Activated T-helper 1 cell treated with anti-CD3 and anti-CD28 coated beads, Interleukin-2, amount 50 U/mL, for 16 hours (primary cell): ENCODE measurements around the gene HLA-DQA1.
"Not testable (repeated sequence)": the region's sequence is repeated elsewhere in the genome, so short reads cannot be mapped to it uniquely, and the experiment has no call there.

Source experiments
- DNase-seq, 2 donors: peaks; one replicate each; pipeline ENCODE4 v3.0.0-alpha.2; 2020; ENCODE audit warnings: low read depth in 1 of 2, low spot score in 1 of 2

The HLA-DQA1 gene

DNA sequence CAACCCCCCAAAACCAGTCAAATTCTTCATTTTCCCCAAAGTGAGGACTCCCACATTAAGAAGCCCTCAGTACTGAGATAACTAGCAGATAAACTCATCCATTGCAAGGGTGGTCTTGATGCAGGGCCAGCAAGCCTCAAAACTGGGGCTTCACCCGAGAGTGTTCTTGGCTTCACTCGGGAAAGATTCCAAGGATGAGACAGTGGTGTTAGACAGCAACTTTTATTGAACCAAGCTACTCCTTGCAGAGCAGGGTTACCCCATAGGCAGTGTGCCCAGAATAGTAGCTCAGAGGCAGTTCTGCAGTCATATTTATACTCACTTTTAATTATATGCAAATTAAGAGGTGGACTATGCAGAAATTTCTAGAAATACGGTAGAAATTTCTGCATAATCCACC, 15.8 kb upstream of the HLA-DQA1 start:
- DNase-seq: no peak

DNA sequence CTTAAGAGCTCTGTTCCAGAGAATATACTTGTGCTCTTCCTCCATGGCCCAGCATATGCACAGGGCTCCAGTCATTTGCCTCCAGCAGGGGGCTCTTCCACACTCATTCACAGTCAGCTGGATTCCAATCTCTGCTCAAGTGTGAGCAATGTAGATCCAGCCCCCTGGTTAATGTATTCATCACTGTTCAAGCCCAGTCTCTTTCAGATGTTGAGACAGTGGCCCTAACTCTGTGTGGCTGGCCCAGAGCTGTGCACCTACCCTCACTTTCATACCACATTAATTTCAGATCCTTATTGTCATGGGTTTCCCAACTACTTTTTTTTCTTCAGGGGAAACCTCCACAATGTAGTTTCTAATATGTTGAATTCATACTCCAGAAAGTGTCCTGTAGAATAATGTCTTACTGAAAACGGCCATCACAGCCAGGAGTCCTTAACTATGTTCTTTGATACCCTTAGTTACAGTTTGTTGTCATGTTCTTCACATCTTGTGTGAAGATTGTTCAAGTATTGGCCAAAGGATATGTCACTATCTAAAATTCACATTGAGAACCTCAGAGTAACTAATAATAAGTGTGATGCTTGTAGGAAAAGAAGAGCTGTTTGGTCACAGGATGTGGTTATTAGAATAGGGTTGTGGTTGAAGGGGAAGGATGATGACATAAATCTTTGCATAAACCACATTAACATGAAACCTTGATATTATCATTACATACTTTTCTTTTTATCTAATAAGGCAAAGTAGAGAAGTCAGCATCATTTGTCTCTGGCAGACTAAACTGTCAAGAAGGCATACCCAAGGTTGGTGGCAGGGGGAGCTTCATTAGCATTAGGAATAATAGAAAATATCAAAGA, 14.4 kb upstream of the HLA-DQA1 start:
- DNase-seq: no peak

DNA sequence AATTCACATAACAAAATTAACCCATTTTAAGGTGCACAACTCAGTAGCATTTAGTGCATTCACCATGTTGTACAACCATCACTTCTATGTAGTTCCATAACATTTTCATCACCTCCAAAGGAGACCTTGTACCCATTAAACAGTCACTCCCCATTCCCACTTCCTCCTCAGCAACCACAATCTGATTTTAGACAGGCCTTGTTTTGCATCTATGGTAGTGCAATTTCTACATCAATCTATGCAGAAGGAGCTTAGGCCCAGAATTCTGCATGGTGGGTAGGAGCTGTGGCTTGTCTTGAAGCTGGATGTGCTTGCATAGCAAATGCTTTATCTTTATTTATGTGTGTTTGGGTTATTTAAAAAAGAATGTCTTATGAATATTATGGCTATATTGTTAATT, 13.5 kb upstream of the HLA-DQA1 start:
- DNase-seq: no peak

GRCh38 chr6:32624565-32624964, 12.6 kb upstream of the HLA-DQA1 start:
- no peak for DNase-seq

DNA sequence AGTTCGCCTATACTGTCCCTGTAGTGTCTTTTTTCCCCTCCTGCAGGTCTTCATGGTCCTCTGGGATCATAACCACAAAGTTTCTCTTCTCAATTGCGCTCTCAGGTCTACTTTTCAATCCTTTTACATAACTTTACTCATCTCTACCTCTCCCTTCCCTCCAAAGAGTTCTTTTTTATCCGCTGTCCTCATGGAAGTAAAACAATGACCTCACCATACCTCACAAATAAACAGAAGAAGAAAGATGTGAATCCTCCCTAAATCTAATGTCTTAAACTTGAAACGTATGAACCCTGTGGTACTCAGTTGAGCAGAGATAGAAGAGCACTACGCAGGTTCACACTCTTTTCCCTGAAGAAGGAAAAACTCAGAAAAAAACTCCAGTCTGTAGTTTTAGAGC, 12.1 kb upstream of the HLA-DQA1 start:
- no peak for DNase-seq

GRCh38 chr6:32627249-32627648, 10.0 kb upstream of the HLA-DQA1 start:
- no peak for DNase-seq

DNA sequence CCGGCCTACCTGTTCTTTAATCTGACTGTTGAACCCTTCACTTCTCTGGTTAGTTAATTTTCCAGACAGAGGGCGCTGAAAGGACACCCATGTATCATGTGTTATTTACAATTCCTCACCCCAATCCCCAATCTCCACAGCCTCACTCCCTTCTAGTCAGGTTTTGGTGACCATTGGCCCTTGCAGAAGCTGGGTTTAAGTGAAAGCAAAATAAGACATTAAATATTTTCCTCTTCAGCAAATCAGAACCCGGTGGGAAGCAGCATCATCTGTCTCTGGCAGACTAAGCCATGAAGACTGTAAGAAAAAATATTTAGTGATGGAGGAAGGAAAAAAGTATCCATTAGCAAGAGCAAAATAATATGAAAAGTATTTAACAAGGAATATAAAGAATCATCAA, 9.4 kb upstream of the HLA-DQA1 start:
- no peak for DNase-seq

DNA sequence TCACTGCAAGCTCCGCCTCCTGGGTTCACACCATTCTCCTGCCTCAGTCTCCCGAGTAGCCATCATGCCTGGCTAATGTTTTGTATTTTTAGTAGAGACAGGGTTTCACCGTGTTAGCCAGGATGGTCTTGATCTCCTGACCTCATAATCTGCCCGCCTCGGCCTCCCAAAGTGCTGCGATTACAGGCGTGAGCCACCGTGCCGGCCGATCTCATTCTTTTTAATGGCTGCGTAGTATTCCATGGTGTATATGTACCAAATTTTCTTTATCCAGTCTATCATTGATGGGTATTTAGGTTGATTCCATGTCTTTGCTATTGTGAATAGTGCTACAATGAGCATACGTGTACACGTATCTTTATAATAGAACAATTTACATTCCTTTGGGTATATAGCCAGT, 7.4 kb upstream of the HLA-DQA1 start:
- not testable (repeated sequence) for DNase-seq

- no peak for DNase-seq
Measured at GRCh38 chr6:32635526-32636123, 1.6 kb upstream of the HLA-DQA1 start.

DNA sequence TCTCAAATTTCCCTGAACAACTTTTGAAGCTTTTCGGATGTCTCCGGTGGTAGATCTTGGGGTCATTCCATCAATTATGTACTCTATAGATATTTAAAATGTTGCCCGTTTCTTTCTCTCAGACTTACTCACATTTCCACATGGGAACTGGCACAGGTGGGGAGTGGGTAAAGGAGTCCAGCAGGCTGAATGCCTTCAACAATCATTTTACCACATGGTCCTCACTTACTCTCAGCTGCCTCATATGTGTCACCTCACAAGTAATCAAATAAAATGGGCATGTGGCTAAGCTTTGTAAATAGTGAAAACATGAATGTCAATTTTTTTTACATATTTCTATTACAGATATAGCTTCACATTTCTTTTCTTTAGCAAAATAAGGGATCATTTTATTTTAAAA, 677 bp downstream of the HLA-DQA1 start:
- DNase-seq: no peak

DNA sequence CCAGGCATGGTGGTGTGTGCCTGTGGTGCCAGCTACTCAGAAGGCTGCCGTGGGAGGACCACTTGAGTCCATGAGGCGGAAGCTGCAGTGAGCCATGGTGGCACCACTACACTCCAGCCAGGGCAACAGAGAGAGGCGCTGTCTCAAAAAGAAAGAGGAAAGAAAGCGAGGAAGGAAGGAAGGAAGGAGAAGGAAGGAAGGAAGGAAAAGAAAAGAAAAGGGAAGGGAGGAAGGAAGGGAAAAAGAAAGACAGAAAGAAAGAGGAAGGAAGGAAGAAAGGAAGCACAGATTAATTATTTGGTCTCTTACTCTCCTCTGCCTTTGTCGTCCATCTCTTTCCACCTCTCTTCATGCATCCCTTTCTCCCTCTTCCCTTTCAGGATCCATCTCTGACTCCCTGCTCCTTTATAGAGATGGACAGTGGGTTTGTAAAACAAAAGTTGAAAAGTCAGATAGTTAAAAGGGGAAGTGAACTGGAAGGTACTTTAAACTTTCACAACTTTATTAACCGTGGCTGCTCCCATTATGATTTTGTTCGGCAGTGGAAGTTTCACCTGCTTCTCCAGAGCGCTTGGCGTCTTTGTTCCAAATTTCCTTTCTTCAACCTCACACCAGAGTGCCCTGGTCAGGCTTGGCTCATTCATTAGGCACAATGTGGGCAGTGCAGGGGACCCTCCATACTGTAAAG, 1.5 kb downstream of the HLA-DQA1 start:
- no peak for DNase-seq

GRCh38 chr6:32639440-32640394, 2.5 kb downstream of the HLA-DQA1 start:
- no peak for DNase-seq

DNA sequence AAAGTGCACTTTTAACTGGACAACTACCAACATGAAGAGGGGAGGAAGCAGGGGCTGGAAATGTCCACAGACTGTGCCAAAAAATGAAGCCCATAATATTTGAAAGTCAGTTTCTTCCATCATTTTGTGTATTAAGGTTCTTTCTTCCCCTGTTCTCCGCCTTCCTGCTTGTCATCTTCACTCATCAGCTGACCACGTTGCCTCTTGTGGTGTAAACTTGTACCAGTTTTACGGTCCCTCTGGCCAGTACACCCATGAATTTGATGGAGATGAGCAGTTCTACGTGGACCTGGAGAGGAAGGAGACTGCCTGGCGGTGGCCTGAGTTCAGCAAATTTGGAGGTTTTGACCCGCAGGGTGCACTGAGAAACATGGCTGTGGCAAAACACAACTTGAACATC, 3.9 kb downstream of the HLA-DQA1 start:
- DNase-seq: no peak

DNA sequence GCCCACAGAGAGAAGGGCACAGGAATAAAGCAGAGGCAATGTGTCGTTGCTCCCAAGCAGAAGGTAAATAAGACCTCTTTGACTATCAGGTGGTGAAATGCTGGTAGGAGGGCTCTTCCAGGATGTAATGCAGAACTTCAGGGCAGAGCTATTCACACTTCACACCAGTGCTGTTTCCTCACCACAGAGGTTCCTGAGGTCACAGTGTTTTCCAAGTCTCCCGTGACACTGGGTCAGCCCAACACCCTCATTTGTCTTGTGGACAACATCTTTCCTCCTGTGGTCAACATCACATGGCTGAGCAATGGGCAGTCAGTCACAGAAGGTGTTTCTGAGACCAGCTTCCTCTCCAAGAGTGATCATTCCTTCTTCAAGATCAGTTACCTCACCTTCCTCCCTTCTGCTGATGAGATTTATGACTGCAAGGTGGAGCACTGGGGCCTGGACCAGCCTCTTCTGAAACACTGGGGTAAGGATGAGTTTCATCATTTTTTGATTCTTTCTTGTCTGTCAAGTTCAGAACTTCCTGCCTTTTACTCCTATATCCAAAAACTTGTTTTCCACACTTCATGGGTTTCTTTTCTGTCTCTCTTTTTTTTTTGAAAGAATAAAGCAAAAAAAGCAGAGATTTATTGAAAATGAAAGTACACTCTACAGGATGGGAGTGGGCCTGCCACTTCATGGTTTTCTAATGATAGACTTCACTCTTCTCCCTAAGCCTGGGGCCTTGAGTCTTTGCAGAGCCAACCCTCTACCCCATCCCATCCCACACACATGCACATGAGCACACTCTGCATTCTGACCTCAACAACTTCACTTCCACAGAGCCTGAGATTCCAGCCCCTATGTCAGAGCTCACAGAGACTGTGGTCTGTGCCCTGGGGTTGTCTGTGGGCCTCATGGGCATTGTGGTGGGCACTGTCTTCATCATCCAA, 4.8 kb downstream of the HLA-DQA1 start:
- DNase-seq: not testable (repeated sequence)

DNA sequence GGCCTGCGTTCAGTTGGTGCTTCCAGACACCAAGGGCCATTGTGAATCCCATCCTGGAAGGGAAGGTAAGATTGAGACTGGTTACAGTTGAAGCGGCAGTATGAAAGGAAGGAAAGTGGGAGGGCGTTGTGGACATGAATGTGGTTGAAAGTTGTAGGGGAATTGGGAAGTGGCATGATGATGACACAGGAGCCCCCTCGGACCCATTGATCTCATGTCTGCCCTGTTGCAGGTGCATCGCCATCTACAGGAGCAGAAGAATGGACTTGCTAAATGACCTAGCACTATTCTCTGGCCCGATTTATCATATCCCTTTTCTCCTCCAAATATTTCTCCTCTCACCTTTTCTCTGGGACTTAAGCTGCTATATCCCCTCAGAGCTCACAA, 5.5 kb downstream of the HLA-DQA1 start:
- no peak for DNase-seq

GRCh38 chr6:32643904-32644303, 6.7 kb downstream of the HLA-DQA1 start:
- DNase-seq: no peak

- DNase-seq: no peak
Measured at GRCh38 chr6:32645047-32645703, 8.0 kb downstream of the HLA-DQA1 start.

- no peak for DNase-seq
Measured at GRCh38 chr6:32655203-32655710, 18.1 kb downstream of the HLA-DQA1 start.

DNA sequence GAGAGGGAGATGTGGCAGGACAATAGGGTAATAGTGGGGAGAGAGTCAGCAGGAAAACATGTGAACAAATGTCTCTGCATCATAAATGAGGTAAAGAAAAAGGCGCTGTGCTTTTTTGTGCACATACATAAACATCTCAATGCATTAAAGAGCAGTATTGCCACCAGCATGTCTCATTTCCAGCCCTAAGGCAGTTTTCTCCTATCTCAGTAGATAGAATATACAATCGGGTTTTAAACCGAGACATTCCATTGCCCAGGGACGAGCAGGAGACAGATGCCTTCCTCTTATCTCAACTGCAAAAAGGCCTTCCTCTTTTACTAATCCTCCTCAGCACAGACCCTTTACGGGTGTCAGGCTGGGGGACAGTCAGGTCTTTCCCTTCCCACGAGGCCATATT, 20.1 kb downstream of the HLA-DQA1 start:
- not testable (repeated sequence) for DNase-seq
